GM12878 (cell line): ENCODE measurements around the gene RYR2. TPM values are rescaled to one million over a fixed set of nuclear protein-coding genes. Genes with fewer than 3 reads are reported as not detected.

Experiments
- ATAC-seq: fragments of 200-7000 bp; cut with Tn5 transposase; 3 replicates; pipeline ENCODE4 v1.9.1; 2020; ENCODE audit warnings: mild to moderate bottlenecking, moderate library complexity
- BruUV-seq: library from RNA; stranded (reverse); fragments of 400-500 nt; replicated peaks from 2 replicates; lab custom pipeline; 2021; lab: Mats Ljungman, UMichigan
- CTCF ChIA-PET: fragments of 300-600 bp; sonication (Branson Sonifier 250); formaldehyde crosslinking; extraction: SDS; loops from one replicate; lab custom pipeline; 2021; ENCODE audit warnings: inconsistent platforms; lab: Yijun Ruan, JAX
- POLR2A ChIA-PET: fragments of 350-600 bp; formaldehyde crosslinking; extraction: SDS; loops from one replicate; lab custom pipeline; 2021; ENCODE audit warnings: inconsistent platforms; lab: Charles Lee
- RAD21 ChIA-PET: fragments of 300-600 bp; sonication (Branson Sonifier 250); formaldehyde crosslinking; loops from one replicate; lab custom pipeline; 2023; ENCODE audit warnings: antibody characterized with exemption; ENCODE audit not compliant: unreplicated experiment; lab: Charles Lee
- SMC1A ChIA-PET: fragments of 300-600 bp; sonication (Branson Sonifier 250); formaldehyde crosslinking; loops from one replicate; lab custom pipeline; 2023; ENCODE audit not compliant: unreplicated experiment, uncharacterized antibody; lab: Charles Lee
- DNase-seq: peaks from one replicate; pipeline ENCODE4 v3.0.0-alpha.2; 2011; ENCODE audit warnings: low read depth, low spot score
- FAIRE-seq: peaks from 3 replicates; lab custom pipeline; 2011; peaks lifted over from hg19 to GRCh38; lab: Jason Lieb, UNC
- H2AFZ ChIP-seq: 2 replicates; pipeline ENCODE4 v1.6.0; 2011; ENCODE audit warnings: low read depth, low read length, control low read depth; ENCODE audit not compliant: control insufficient read depth
- H3K27ac ChIP-seq: 2 replicates; pipeline ENCODE4 v1.5.1; 2011; ENCODE audit warnings: control low read depth; ENCODE audit not compliant: control insufficient read depth, insufficient read depth
- H3K27me3 ChIP-seq, 2 experiments: replicated peaks in 1 of 2; 2 replicates each; pipeline versions ENCODE4 v1.6.0 to v1.6.1; 2011; ENCODE audit warnings: low read length in 1 of 2; ENCODE audit not compliant: control insufficient read depth in 2 of 2, insufficient read depth in 2 of 2
- H3K36me3 ChIP-seq, 2 experiments: 2 replicates each; pipeline ENCODE4 v1.5.1; 2011; ENCODE audit warnings: low read length in 1 of 2; ENCODE audit not compliant: control insufficient read depth in 2 of 2, insufficient read depth in 2 of 2
- H3K4me1 ChIP-seq: 2 replicates; pipeline ENCODE4 v1.6.1; 2011; ENCODE audit warnings: mild to moderate bottlenecking, low read length, moderate library complexity, mixed read lengths; ENCODE audit not compliant: control insufficient read depth, insufficient read depth
- H3K4me2 ChIP-seq: 2 replicates; pipeline ENCODE4 v1.6.0; 2011; ENCODE audit warnings: control low read depth; ENCODE audit not compliant: control insufficient read depth, insufficient read depth
- H3K4me3 ChIP-seq: fragments of 200-600 bp; sonication (generic); 2 replicates; pipeline ENCODE4 v1.5.1; 2016
- H3K79me2 ChIP-seq: 2 replicates; pipeline ENCODE4 v1.6.0; 2011; ENCODE audit warnings: low read length; ENCODE audit not compliant: control insufficient read depth, insufficient read depth
- H3K9ac ChIP-seq: 2 replicates; pipeline ENCODE4 v1.8.0; 2011; ENCODE audit warnings: low read length, control low read depth, mixed read lengths; ENCODE audit not compliant: control insufficient read depth, insufficient read depth
- H3K9me3 ChIP-seq: replicated peaks from 3 replicates; pipeline ENCODE4 v1.5.1; 2011; ENCODE audit warnings: mild to moderate bottlenecking, low read length; ENCODE audit not compliant: control insufficient read depth, insufficient read depth
- H4K20me1 ChIP-seq: 2 replicates; pipeline ENCODE4 v1.6.0; 2011; ENCODE audit not compliant: control insufficient read depth, insufficient read depth
- BHLHE40 ChIP-seq, 2 experiments: fragments of 450-650 bp in 1 of 2; IDR thresholded peaks; 2 replicates each; pipeline ENCODE4 v1.6.1; 2011 to 2017; ENCODE audit warnings: low read depth in 2 of 2, borderline replicate concordance in 1 of 2, improper control_type of control experiment in 1 of 2, low read length in 1 of 2, mild to moderate bottlenecking in 1 of 2
- POLR2A ChIP-seq: IDR thresholded peaks from 2 replicates; pipeline ENCODE4 v1.6.1; 2011; ENCODE audit warnings: low read depth, mild to moderate bottlenecking, low read length
- SMC3 ChIP-seq: IDR thresholded peaks from 2 replicates; pipeline ENCODE4 v1.6.1; 2011; ENCODE audit warnings: low read length, improper control_type of control experiment, borderline replicate concordance
- WGBS: methylation state at CpG from one replicate; pipeline ENCODE4 v1.1.6; 2016; ENCODE audit warnings: low lambda C conversion rate; ENCODE audit not compliant: insufficient replicate concordance, insufficient coverage; ENCODE audit errors: missing lambda C conversion rate; 5-methylcytosine and 5-hydroxymethylcytosine counted together
- in situ Hi-C: fragments of 300-500 bp; cut with MboI; formaldehyde crosslinking; loops from 9 replicates; pipeline ENCODE4 v1.14.3; 2018; ENCODE audit warnings: mixed read lengths
- intact Hi-C: fragments of 100-400 bp; cut with micrococcal nuclease; formaldehyde crosslinking; loops from one replicate; pipeline ENCODE4 v1.14.2; 2022; ENCODE audit not compliant: unreplicated experiment
- polyA plus RNA-seq, 11 experiments: library from polyadenylated mRNA; depleted of rRNA in 4 of 11; unstranded in 6 of 11; stranded (reverse) in 5 of 11; fragments of >200 nt; fragmentation: Nextera tagmentation in 4 of 11; fragmentation: Illumina TruSeq in 1 of 11; extraction: Ambion mirVana in 4 of 11; extraction: Trizol in 1 of 11; gene quantifications; 1 replicate in 1 of 11; 2 replicates in 10 of 11; pipeline versions ENCODE4 v1.2.1 to v1.2.3, GENCODE V29; 2011 to 2016; ENCODE audit warnings: inconsistent platforms in 2 of 11, missing spikeins in 2 of 11, low read depth in 1 of 11
- total RNA-seq, 4 experiments: library from RNA; depleted of rRNA in 3 of 4; stranded (reverse); fragments of >200 nt in 3 of 4; fragmentation: Illumina TruSeq in 1 of 4; extraction: Trizol in 1 of 4; gene quantifications; 2 replicates each; pipeline versions ENCODE4 v1.2.1 to v1.2.3, GENCODE V29; 2013 to 2021
- TF ChIP-seq, protein P1 (sequence below): IDR thresholded peaks from 2 replicates; pipeline ENCODE4 v1.6.1; 2011; ENCODE audit warnings: borderline replicate concordance, low read depth, mild to moderate bottlenecking, moderate library complexity, mixed read lengths, low read length; ENCODE audit not compliant: insufficient read depth; ENCODE audit errors: extremely low read length

Gene RYR2
- total and polyA plus RNA-seq, 10 of the 15 experiments (the other 5 are each of a cell fraction or from before 2014, with no cell fraction given): 0.01 to 0.04 TPM; not detected in 8

DNA sequence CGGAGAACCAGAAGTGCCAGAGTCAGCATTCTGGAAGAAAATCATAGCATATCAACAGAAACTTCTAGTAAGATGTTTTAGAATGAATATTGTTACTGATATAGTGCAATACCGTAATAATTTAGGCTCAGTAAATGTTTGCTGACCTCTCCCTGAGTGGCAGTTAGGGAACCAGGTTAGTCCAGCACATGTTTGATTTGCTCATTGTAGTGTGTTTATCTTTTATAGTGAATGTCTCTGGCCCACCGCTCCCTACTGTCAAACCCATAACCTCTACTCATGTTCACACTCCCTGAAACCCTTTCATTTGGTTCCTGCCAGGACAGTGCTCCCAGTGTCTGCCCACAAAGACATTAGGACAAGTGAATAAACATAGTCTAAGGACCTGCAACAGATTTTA is 746.1 kb downstream of the RYR2 start:
- H3K4me1 ChIP-seq: no peaks in the 10 kb centered on the region
- H3K27ac ChIP-seq: no peak overlapping the region
- H2AFZ ChIP-seq: no peak overlapping the region
- WGBS: 34% methylated on average over 3 of the region's 3 CpGs
- H3K36me3 ChIP-seq: no peaks in the 10 kb centered on the region
- intact Hi-C loops (no loop called here), in situ Hi-C loops (no loop called here)
- ChIA-PET POLR2A (no interaction called here), CTCF (interaction anchor here (1.5 kb wide), 1 partner anchor 19 kb away, joined by 3 read pairs; no protein-coding TSS in a partner anchor), RAD21 (no interaction called here), SMC1A (no interaction called here)
- FAIRE-seq (no peak), ATAC-seq (no peak), DNase-seq (no peak)
- no peak overlapping the region for H3K9ac ChIP-seq
- no peaks in the 10 kb centered on the region for H4K20me1 ChIP-seq
- no peak overlapping the region for H3K4me2 ChIP-seq
- TF ChIP-seq, protein P1, sequence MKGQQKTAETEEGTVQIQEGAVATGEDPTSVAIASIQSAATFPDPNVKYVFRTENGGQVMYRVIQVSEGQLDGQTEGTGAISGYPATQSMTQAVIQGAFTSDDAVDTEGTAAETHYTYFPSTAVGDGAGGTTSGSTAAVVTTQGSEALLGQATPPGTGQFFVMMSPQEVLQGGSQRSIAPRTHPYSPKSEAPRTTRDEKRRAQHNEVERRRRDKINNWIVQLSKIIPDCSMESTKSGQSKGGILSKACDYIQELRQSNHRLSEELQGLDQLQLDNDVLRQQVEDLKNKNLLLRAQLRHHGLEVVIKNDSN: no peak
- TF ChIP-seq POLR2A: no peak
- H3K4me3 ChIP-seq: no peak overlapping the region
- no peaks in the 10 kb centered on the region for H3K79me2 ChIP-seq
- no peaks in the 10 kb centered on the region for H3K9me3 ChIP-seq
- H3K27me3 ChIP-seq: no peaks in the 10 kb centered on the region; a peak in 1 of 4 replicates
- no TSS peak for BruUV-seq

DNA sequence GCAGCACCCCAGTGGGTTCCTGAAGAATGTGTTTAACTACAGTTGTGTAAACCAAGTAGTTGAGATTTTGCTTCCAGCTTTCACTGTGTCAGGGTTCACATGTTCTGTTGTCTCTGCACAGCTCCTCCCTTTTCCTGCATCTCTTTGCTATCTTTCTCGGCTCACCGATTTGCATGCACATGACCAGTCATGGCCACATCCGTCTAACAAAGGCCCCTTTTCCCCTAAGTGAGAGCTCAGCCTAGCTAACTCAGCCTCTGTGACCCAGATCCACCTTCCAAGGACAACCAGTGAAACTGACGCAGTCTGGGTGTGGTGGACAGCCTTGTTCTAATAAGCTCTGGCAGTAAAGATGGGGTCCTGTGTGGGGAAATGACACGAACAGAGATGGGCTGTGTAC is 747.6 kb downstream of the RYR2 start:
- ATAC-seq (peak; percentile 69), DNase-seq (no peak), FAIRE-seq (no peak)
- H3K36me3 ChIP-seq: no peaks in the 10 kb centered on the region
- ChIA-PET CTCF (interaction anchor here (0.6 to 1.4 kb wide), 3 partner anchors 10 to 760 kb away, joined by 3 to 4 read pairs (median 4); no protein-coding TSS in a partner anchor), RAD21 (no interaction called here), SMC1A (no interaction called here), POLR2A (no interaction called here)
- 43% methylated on average over 5 of the region's 5 CpGs for WGBS
- no peak overlapping the region for H3K4me3 ChIP-seq
- no TSS peak for BruUV-seq
- no peak overlapping the region for H3K27ac ChIP-seq
- no peaks in the 10 kb centered on the region for H3K9me3 ChIP-seq
- H3K79me2 ChIP-seq: no peaks in the 10 kb centered on the region
- no peak overlapping the region for H2AFZ ChIP-seq
- intact Hi-C loops (loop anchor here (10.0 kb wide), 1 partner anchor 65 kb away; no protein-coding TSS in a partner anchor), in situ Hi-C loops (no loop called here)
- no peaks in the 10 kb centered on the region for H3K27me3 ChIP-seq
- no peaks in the 10 kb centered on the region for H4K20me1 ChIP-seq
- no peak overlapping the region for H3K4me2 ChIP-seq
- H3K9ac ChIP-seq: no peak overlapping the region
- no peaks in the 10 kb centered on the region for H3K4me1 ChIP-seq
- TF ChIP-seq SMC3: no peak
- peak; percentile 14 to 17; a peak in 1 of 4 replicates for TF ChIP-seq BHLHE40 (IDR thresholded peaks at IDR 0.05; ENCODE audit: borderline replicate concordance in 1 of 2, low read depth in 2 of 2, low read length in 1 of 2)
